GM21786 (cell line): ENCODE measurements around the gene FUT2.

ENCODE experiments used
- ATAC-seq: cut with Tn5 transposase; IDR thresholded peaks from one replicate; pipeline ENCODE4 v1.9.1; 2021; ENCODE audit not compliant: unreplicated experiment

FUT2 gene

GRCh38 chr19:48724796-48725753, 29.3 kb downstream of the FUT2 start:
- no peak for ATAC-seq

- no peak for ATAC-seq
Measured at GRCh38 chr19:48726556-48726955, 30.8 kb downstream of the FUT2 start.

DNA sequence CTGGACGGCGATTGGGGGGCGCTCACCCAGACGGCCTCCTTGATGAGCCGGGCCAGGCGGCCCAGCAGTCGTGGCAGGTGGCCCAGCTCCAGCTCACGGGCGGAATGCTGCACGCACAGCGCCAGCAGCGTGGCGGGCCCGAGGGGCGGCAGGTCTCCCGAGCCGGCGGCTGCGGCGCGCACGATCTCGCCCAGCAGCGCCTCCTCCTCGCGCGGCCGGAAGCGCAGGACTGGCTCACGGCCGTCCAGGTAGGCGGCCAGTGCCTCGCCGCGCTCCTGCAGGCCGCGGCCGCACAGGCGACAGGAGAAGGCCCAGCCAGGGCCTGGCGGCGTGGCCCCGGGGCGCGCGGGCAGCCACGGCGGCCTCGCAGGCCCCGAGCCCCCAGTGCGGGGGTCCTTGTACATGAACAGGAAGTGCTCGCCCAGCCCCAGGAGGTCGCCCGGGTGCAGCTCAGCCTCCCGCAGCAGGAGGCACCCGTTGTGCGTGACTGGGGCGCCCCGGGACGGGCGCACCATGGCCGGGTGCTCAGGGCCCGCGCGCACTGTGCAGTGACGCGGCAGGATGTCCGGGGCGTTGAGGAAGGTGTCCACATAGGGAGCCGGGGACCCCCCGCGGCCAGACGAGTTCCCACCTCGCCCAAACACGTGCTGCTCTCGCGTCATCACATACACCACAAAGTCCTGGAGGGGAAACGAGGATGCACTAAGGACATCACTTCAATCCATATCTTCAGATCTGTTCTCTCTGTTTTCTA, 33.3 kb downstream of the FUT2 start:
- no peak for ATAC-seq

- ATAC-seq: no peak
Measured at GRCh38 chr19:48731452-48731851, 35.7 kb downstream of the FUT2 start.

DNA sequence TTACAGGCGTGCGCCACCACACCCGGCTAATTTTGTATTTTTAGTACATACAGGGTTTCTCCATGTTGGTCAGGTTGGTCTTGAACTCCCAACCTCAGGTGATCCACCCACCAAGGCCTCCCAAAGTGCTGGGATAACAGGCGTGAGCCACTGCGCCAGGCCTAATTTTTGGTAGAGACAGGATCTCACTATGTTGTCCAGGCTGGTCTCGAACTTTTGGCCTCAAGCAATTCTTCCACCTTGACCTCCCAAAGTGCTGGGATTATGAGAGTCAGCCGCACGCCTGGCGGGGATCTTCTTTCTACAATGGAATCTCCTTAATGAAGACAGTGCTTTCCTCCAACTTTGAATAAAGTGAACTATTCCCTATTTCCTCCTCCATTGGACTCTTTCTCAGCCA, 38.9 kb downstream of the FUT2 start:
- no peak for ATAC-seq

- no peak for ATAC-seq
Measured at GRCh38 chr19:48735031-48735615, 39.4 kb downstream of the FUT2 start.

GRCh38 chr19:48737360-48737998, 41.7 kb downstream of the FUT2 start:
- ATAC-seq: no peak

- peak; percentile 61 for ATAC-seq
Measured at GRCh38 chr19:48738557-48739403, 43.0 kb downstream of the FUT2 start.

- ATAC-seq: no peak
Measured at GRCh38 chr19:48739404-48740163, 43.8 kb downstream of the FUT2 start.

DNA sequence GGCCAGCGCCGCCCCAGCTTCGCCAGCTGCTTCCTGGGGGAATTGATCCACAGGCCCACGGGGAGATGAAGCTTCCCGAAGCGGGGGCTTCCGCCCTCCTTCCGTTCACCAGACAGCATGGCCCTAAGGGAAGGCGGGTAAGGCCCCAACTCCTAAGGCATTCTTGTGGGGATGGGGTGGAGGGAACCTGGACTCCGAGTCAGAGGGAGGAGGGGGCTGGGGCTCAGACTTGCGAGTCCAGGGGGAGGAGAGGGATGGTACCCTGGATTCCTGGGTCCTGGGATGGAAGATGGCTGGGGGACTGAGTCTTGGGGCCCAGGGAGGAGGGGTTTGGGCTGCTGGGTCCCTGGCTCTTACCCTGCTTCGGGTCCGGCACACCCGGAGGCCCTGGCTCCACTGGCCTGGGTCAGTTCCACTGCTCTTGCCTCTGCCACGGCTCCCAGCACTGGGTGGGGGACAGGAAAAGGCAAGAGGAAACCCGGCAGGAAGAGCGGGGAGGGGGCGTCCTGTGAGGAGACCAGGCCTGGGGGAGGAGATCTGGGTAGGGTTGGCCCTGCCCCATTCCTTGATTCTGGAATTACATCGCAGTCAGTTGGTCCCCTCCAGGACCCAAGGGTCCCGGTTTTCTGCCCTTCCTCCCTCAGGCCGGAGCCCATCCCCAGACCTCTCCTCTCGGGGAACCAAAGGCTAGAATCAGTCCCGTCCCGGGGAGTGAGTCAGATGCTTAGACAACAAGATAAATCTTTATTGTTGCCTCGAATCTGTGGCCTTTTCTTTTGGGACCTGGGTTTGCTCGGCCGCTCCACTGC, 44.6 kb downstream of the FUT2 start, which contains the start of gene RASIP1:
Gene RASIP1 (minus strand): TSS at position 447 of the 809 bp plus-strand sequence. CDS start 328 bp downstream, at position 119.
- no peak for ATAC-seq

DNA sequence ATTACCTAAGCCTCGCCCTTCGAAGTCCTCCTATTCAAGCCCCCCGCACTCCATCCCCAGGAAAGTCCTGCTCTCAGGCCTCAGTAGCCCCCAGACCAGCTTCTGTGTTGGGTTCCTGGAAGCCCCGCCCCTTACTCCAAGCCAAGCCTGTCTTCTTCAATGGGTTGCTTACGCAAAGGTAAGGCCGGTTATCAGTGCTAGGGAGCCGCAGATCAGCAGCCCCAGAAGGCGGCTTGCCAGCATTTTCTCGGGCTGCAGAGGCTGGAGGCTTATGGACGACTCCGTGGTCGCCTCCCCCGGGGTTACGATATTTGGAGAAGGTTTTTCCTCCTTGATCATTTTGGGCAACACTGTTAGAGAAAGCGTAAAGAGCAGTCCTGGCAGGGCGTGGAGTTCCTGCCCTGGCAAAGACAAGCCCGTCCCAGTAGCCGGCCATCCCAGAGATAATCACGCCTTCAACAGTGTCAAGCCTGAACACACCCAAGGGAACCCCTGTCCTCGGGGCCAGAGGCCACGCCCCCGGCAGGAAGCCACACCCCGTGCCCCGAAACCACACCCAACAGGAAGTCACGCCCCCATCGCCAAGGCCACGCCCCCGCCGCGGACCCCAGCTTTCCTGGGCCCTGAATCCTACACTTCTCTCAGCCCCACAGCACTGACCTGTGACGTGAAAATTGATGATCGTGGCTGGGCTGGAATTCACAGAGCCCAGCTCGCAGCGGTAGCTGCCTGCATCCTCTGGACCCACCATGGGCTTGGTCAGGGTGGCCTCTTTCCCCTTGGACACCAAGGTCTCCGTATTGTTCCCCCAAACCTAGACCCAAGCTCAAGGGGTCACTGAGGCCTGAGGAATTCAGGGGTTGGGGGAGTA, 45.6 kb downstream of the FUT2 start:
- ATAC-seq: no peak

GRCh38 chr19:48742096-48742495, 46.3 kb downstream of the FUT2 start:
- no peak for ATAC-seq

- ATAC-seq: peak; percentile 43
Measured at GRCh38 chr19:48745208-48745995, 49.6 kb downstream of the FUT2 start.

DNA sequence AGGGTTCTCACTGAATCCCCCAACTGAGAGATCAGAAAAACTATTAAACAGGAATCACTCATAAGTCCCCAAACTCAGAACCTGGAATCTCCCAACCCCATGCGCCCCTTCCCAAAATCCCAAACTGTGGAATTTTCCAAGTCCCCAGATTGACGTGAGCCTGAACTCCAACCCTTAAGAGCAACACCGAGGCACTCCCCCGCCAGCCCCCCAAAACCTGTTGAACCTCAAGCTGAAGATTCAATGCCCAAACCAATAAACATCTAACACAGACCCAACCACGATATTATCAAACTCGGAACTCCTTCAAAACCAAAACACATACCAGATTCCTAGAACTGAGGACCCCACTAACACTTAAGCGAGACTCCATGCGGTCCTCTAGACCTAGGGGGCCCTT, 50.3 kb downstream of the FUT2 start:
- no peak for ATAC-seq

DNA sequence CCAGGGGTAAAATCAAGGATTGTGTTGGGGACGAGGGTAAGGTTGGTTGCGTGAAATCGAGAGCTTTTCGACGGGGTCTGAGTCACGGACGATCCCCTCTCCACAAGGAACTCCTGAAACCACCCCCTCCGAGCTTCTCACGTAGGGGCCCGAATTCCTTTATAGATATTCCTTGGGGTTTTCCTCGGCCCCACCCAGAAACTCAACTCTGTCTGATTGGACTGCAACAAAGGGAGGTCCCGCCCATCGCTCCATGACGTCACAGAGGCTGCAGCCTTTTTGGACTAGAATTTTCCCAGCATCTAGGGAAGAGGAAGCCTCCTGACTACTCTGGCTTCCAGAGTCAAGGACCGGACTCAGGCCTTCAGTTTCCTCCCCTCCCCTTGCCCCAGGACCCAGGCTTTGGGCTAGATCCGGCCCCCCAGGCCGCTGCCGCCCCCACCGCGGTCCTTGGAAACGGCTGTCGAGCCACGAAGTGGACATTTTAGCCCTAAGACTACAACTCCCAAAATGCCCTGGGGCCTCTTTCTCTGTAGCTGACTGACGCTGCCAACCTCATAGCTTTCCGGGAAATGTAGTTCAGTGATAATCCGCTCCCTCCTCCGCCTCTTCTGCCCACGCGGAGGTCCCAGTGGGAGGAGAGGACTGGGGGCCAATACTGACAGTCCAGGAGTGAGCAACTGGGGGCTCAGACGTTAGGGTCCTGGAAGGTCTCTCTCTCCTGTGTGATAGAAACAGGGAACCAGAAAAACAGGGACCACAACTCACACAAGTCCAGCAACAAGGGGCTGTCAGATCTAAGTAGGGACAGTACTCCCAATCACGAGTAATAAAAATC, 51.2 kb downstream of the FUT2 start, which contains the start of gene IZUMO1:
Gene IZUMO1 (minus strand): TSS at position 172 of the 838 bp plus-strand sequence. CDS start 1,050 bp downstream, outside the sequence.
- ATAC-seq: no peak
